KMS-11 (cell line): ENCODE measurements around the gene POP4.

Experiments used
- H2AFZ ChIP-seq: fragments of 200-600 bp; sonication (generic); 2 replicates; pipeline ENCODE4 v1.6.1; 2016; ENCODE audit warnings: antibody characterized with exemption, mixed run types, low read depth
- H3K27ac ChIP-seq: fragments of 200-600 bp; sonication (generic); 2 replicates; pipeline ENCODE4 v1.6.1; 2016; ENCODE audit warnings: mild to moderate bottlenecking, mixed run types
- H3K27me3 ChIP-seq: fragments of 200-600 bp; sonication (generic); 2 replicates; pipeline ENCODE4 v1.6.1; 2017; ENCODE audit warnings: mild to moderate bottlenecking, low read depth, mixed run types, moderate library complexity; ENCODE audit not compliant: insufficient read depth
- H3K36me3 ChIP-seq: fragments of 200-600 bp; sonication (generic); 2 replicates; pipeline ENCODE4 v1.6.1; 2017; ENCODE audit warnings: mild to moderate bottlenecking, mixed run types; ENCODE audit not compliant: insufficient read depth
- H3K4me1 ChIP-seq: fragments of 200-600 bp; sonication (generic); 2 replicates; pipeline ENCODE4 v1.6.1; 2016; ENCODE audit warnings: mild to moderate bottlenecking, low read depth, mixed run types; ENCODE audit not compliant: poor library complexity, severe bottlenecking
- H3K4me2 ChIP-seq: fragments of 200-600 bp; sonication (generic); 2 replicates; pipeline ENCODE4 v1.7.0; 2016; ENCODE audit warnings: mild to moderate bottlenecking, mixed run types
- H3K4me3 ChIP-seq: fragments of 200-600 bp; sonication (generic); IDR thresholded peaks from 2 replicates; pipeline ENCODE4 v1.6.1; 2017; ENCODE audit warnings: low read depth, low read length, mixed read lengths; ENCODE audit not compliant: insufficient read depth
- H3K79me2 ChIP-seq: fragments of 200-600 bp; sonication (generic); 2 replicates; pipeline ENCODE4 v1.6.1; 2016; ENCODE audit warnings: low read depth, mixed run types; ENCODE audit not compliant: insufficient read depth
- H3K9ac ChIP-seq: fragments of 200-600 bp; sonication (generic); 2 replicates; pipeline ENCODE4 v1.6.1; 2016; ENCODE audit warnings: mild to moderate bottlenecking, mixed run types
- H4K20me1 ChIP-seq: fragments of 200-600 bp; sonication (generic); 2 replicates; pipeline ENCODE4 v1.6.1; 2016; ENCODE audit warnings: mild to moderate bottlenecking, mixed run types; ENCODE audit not compliant: insufficient read depth
- CTCF ChIP-seq: fragments of 200-600 bp; sonication (generic); conservative IDR thresholded peaks from 2 replicates; pipeline ENCODE4 v1.6.1; 2017; ENCODE audit warnings: low read depth, mild to moderate bottlenecking, antibody characterized with exemption, low read length, moderate library complexity, mixed read lengths

The POP4 gene

GRCh38 chr19:29617366-29618266 lies 11.5 kb downstream of the POP4 start:
- Histone ChIP-seq H3K4me1 (no peaks in the 10 kb centered on the region), H4K20me1 (no peaks in the 10 kb centered on the region), H3K27me3 (no peaks in the 10 kb centered on the region), H3K4me2 (no peak overlapping the region), H3K36me3 (peaks cover 4% of the 10 kb centered on the region; the same call in 1 of the 2 replicates), H2AFZ (no peak overlapping the region), H3K4me3 (no peak overlapping the region), H3K9ac (no peak overlapping the region), H3K79me2 (no peaks in the 10 kb centered on the region), H3K27ac (no peak overlapping the region)
- no peak for TF ChIP-seq CTCF

- Histone ChIP-seq H3K27ac (no peak overlapping the region), H3K36me3 (0 out of 2 replicates have a peak, but pooled peaks cover 4% of the 10 kb centered on the region), H4K20me1 (no peaks in the 10 kb centered on the region), H2AFZ (no peak overlapping the region), H3K79me2 (no peaks in the 10 kb centered on the region), H3K4me1 (no peaks in the 10 kb centered on the region), H3K9ac (no peak overlapping the region), H3K4me2 (no peak overlapping the region), H3K27me3 (no peaks in the 10 kb centered on the region), H3K4me3 (no peak overlapping the region)
- no peak for TF ChIP-seq CTCF
Measured at GRCh38 chr19:29618434-29618833, 12.4 kb downstream of the POP4 start.

GRCh38 chr19:29618871-29619270 lies 12.8 kb downstream of the POP4 start:
- H3K4me1 ChIP-seq, result no peaks in the 10 kb centered on the region
- H3K27me3 ChIP-seq, result no peaks in the 10 kb centered on the region
- H3K79me2 ChIP-seq, result no peaks in the 10 kb centered on the region
- H4K20me1 ChIP-seq, result no peaks in the 10 kb centered on the region
- H3K27ac ChIP-seq, result no peak overlapping the region
- no peak for TF ChIP-seq CTCF
- H3K4me3 ChIP-seq, result no peak overlapping the region
- H3K9ac ChIP-seq, result no peak overlapping the region
- H3K4me2 ChIP-seq, result no peak overlapping the region
- 0 out of 2 replicates have a peak, but pooled peaks cover 4% of the 10 kb centered on the region for H3K36me3 ChIP-seq
- no peak overlapping the region for H2AFZ ChIP-seq

- no peaks in the 10 kb centered on the region for H4K20me1 ChIP-seq
- no peak overlapping the region for H3K9ac ChIP-seq
- no peaks in the 10 kb centered on the region for H3K27me3 ChIP-seq
- no peak overlapping the region for H3K4me2 ChIP-seq
- no peak for TF ChIP-seq CTCF
- no peaks in the 10 kb centered on the region for H3K79me2 ChIP-seq
- no peaks in the 10 kb centered on the region for H3K36me3 ChIP-seq
- H2AFZ ChIP-seq, result no peak overlapping the region
- no peaks in the 10 kb centered on the region for H3K4me1 ChIP-seq
- H3K4me3 ChIP-seq, result no peak overlapping the region
- no peak overlapping the region for H3K27ac ChIP-seq
Measured at GRCh38 chr19:29620931-29621351, 14.9 kb downstream of the POP4 start.
